GM10266 (cell line): ENCODE data around the gene GIT1.
A peak's percentile ranks its signal among the peaks of the same experiment; 100 is the strongest.

Experiments used
- DNase-seq: peaks from one replicate; pipeline ENCODE4 v3.0.0; 2012; ENCODE audit errors: extremely low spot score
- TF ChIP-seq, protein P1 (sequence below): IDR thresholded peaks from 2 replicates; pipeline ENCODE4 v1.5.1; 2012; ENCODE audit warnings: mild to moderate bottlenecking, low read depth; ENCODE audit not compliant: control insufficient read depth, insufficient read depth; ENCODE audit errors: missing control alignments

Gene GIT1

DNA sequence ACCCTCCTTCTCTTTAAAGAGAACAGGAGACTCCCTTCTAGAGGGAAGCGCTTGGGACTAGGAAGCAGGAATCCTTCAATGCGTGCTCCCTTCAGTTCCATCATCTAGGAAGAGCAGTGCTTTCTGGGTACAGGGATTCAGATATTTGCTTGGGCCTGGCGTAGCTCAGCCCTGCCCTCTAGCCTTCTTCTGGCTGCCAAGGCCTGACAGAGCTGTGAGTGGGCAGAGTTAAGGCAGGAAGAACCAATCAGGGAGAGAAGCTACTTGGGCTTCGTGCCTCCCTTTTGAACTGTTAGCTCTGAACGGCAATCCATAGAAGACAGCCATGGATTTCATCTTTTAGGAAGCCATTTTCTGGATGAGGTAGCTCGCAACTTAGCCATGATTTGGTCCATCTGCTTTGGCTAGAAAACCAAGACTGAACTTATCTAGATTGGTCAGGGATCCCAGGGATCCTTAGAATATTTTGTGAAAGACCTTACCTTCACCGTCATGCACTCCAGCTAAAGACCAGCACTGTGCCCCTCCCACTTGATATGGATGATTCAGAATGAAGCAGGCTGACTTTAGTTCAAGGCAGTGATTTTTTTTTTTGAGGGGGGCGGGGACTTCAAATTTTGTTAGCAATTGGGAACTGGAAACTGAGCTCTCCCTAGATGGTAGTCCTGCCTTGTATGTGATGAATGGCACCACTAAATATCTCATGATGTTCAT lies 35.7 kb upstream of the GIT1 start:
- no peak for DNase-seq
- TF ChIP-seq, protein P1, sequence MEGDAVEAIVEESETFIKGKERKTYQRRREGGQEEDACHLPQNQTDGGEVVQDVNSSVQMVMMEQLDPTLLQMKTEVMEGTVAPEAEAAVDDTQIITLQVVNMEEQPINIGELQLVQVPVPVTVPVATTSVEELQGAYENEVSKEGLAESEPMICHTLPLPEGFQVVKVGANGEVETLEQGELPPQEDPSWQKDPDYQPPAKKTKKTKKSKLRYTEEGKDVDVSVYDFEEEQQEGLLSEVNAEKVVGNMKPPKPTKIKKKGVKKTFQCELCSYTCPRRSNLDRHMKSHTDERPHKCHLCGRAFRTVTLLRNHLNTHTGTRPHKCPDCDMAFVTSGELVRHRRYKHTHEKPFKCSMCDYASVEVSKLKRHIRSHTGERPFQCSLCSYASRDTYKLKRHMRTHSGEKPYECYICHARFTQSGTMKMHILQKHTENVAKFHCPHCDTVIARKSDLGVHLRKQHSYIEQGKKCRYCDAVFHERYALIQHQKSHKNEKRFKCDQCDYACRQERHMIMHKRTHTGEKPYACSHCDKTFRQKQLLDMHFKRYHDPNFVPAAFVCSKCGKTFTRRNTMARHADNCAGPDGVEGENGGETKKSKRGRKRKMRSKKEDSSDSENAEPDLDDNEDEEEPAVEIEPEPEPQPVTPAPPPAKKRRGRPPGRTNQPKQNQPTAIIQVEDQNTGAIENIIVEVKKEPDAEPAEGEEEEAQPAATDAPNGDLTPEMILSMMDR, result no peak

DNA sequence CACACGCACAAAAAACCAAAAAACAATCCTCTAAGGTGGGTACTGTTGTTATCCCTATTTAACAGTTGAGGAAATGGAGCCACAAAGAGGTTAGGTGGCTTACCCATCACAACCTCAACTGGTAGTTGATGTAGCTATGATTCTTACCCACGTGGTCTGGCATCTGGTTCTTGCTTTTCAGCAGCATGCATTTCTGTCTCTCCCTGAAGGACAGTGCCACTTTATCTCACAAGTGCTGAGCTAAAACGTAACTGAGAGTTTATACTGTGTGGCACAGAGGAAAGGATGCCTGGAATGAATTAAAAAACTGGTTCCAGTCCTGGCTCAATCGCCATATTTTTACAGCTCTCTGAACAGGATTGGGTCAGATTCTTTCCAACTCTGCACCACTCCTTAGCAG lies 35.1 kb upstream of the GIT1 start:
- TF ChIP-seq, protein P1, result no peak
- no peak for DNase-seq

GRCh38 chr17:29623283-29623647 lies 33.8 kb upstream of the GIT1 start:
- DNase-seq, result no peak
- TF ChIP-seq, protein P1, result no peak

DNA sequence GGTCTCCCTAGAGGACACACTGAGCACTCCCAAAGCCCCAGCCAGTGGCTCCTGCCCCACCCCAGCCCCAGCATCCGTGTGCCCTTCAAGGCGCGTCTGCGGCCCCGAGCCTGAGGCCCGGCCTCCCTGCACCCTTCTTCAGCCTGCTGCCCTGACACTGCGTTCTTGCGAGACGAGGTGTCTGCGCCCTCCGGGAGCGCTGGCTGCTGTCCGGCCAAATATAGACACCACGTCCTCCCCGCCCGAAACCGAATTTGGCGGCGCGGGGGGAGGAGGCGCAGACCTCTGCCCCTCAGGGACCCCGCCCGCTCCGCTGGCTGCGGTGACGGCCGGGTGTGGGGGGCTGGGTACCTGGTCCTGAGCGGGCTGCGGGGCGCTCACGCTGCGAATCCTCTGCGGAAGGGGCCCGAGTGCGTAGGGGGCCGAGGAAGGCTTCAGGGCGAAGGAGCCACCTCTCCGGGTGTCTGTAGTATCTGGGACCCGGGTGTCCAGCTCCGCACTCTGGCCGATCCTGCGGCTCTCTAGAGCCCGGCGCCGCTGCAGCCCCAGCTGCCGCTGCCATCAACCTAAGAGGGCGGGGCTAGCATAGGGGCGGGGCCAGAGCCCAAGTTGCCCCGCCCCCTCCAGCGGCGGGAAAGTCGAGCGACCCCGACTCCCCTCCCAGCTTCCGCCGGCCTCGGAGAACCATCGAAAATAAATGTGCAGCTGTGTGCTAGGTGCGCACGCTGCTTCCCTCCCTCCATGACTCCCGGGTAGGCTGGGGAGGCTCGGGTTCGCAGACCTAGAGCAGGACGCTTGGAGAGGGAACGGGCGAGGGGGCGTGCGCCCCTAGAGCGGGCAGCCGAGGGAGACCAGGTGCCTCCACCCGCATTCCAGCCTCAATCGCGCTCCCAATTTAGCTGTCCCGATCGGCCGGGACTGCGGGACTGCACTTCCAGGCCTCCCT lies 33.2 kb upstream of the GIT1 start, which contains the start of gene CORO6:
Gene CORO6, minus strand, starts transcription at position 576 of the 946 bp plus-strand sequence. CDS start 1,491 bp downstream, outside the sequence.
- peak; percentile 83 for DNase-seq
- TF ChIP-seq, protein P1, result no peak

GRCh38 chr17:29621751-29622194 lies 32.3 kb upstream of the GIT1 start:
- no peak for DNase-seq
- TF ChIP-seq, protein P1, result no peak

DNA sequence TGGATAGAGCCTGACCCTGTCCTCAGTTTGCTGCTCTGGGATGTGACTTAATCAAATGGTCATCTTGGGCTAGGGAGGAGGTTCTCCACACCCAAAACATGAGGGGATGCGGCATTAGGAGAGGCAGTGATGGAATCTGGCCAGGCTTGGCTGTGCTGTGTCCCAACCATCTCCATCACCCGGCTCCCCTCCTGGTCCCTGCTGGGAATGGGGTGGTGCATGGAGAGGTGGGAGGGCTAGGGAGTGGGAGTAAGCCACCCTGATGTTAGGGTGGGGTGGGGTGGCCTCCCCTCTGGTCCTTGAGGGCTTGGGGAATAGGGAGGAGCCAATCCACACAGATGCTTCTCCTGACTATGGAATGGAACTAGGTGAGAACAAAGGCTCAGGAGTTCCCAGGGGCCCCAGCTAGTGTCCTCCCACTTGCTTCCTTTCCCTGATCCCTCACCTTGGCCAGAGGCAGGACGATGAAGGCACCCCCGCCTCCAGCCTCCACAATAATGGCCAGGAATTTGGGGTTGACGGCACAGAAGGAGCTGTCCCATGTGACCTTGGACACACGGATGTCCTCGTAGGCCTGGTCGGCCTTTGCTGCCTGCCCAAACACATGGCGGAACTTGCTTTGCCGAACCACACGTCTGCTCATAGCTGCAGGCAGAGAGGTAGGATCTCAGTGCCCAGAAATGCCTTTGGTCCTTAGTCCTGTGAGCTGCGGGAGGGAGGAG lies 31.5 kb upstream of the GIT1 start:
- no peak for DNase-seq
- TF ChIP-seq, protein P1, result no peak
